ENCODE results near the gene CATSPERB.
"Not testable (repeated sequence)": the region's sequence is repeated elsewhere in the genome, so short reads cannot be mapped to it uniquely, and the experiment has no call there.

The CATSPERB gene

DNA sequence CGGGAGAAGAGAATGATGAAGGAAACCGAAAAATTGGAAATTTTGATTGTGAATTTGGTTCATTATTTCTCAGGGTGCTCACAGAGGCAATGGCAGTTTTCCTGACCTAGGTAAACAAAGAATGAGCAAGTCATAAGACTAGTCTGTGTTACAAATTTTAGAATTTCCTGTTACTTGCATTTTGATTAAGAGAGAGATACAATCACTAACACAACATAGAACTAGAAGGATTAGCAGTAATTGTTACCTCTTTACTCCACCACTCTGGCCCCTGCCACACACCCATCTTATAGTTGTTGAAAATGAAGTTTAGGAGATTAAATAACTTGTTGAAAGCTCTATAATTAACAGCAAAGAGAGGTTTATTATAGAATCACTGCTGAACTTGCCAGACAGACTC lies 62.0 kb downstream of the CATSPERB start:
- no peaks in the 10 kb centered on the region for H3K4me1 Mint-ChIP-seq (ENCODE audit: low read depth)
- no peak overlapping the region for H3K27ac Mint-ChIP-seq
- no peaks in the 10 kb centered on the region for H3K27me3 Mint-ChIP-seq
- no peaks in the 10 kb centered on the region for H3K9me3 Mint-ChIP-seq
- H3K36me3 Mint-ChIP-seq (ENCODE audit: low read depth): no peaks in the 10 kb centered on the region
- no peak overlapping the region for H3K4me3 Mint-ChIP-seq

DNA sequence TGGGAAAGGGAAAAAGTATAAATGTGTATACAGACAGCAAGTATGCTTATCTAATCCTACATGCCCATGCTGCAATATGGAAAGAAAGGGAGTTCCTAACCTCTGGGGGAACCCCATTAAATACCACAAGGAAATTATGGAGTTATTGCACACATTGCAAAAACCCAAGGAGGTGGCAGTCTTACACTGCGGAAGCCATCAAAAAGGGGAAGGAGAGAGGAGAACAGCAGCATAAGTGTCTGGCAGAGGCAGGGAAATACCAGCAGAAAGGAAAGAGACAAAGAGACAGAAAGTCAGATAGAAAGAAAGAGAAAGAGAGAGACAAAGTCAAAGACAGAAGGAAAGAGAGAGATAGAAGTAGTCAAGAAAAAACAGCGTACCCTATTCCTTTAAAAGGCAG lies 64.8 kb downstream of the CATSPERB start:
- H3K9me3 Mint-ChIP-seq; H3K27me3 Mint-ChIP-seq; H3K4me1 Mint-ChIP-seq (ENCODE audit: low read depth); H3K27ac Mint-ChIP-seq; H3K36me3 Mint-ChIP-seq (ENCODE audit: low read depth); H3K4me3 Mint-ChIP-seq: not testable (repeated sequence)

DNA sequence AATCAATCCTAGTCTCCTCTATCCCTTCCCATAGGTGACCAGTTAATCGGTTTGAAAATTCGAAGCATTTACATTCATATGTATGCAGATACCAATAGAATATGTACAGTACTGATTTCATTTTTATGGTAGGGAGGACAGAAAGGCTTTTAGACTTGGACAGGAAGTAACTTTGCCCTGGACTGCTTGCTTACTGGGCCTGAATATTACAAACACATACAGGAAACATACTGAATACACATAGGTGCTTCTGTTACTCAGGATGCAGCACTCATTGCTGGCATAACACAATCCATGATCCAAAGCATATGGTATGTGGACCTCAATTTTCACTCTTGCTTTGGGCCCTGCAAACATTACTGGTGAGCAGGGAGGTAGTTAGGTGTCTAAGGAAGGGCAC lies 71.1 kb downstream of the CATSPERB start:
- Mint-ChIP-seq H3K27me3 (no peaks in the 10 kb centered on the region), H3K9me3 (no peaks in the 10 kb centered on the region), H3K4me3 (no peak overlapping the region), H3K27ac (no peak overlapping the region), H3K36me3 (ENCODE audit: low read depth) (no peaks in the 10 kb centered on the region), H3K4me1 (ENCODE audit: low read depth) (no peaks in the 10 kb centered on the region)

DNA sequence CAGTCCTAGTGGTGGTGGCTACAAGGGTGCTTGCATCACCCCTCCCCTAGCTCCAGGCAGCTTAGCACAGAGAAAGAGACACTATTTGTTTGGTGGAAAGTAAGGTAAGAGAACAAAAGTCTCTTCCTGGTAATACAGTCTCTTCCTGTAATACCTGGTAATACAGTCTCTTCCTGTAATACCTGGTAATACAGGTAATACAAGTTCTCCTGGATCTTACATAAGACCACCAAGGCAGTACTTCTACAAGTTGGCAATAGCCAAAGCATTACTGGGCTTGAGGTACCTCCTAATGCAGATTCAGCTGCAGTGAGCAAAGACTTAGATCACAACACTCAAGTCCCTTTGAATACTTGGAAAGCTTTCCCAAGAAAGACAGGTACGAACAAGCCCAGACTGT lies 77.0 kb downstream of the CATSPERB start:
- Mint-ChIP-seq H3K4me1 (ENCODE audit: low read depth) (no peaks in the 10 kb centered on the region), H3K27me3 (no peaks in the 10 kb centered on the region), H3K9me3 (no peaks in the 10 kb centered on the region), H3K4me3 (no peak overlapping the region), H3K27ac (no peak overlapping the region), H3K36me3 (ENCODE audit: low read depth) (no peaks in the 10 kb centered on the region)

DNA sequence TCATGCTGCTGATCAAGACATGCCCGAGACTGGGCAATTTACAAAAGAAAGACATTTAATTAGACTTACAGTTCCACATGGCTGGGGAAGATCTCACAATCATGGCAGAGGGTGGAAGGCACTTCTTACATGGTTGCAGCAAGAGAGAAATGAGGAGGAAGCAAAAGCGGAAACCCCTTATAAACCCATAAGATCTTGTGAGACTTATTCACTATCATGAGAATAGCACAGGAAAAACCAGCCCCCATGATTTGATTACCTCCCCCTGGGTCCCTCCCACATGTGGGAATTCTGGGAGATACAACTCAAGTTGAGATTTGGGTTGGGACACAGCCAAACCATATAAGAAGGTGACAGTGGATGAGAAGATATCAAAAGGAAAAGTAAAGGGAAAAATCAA lies 78.4 kb downstream of the CATSPERB start:
- Mint-ChIP-seq H3K9me3 (no peaks in the 10 kb centered on the region), H3K36me3 (ENCODE audit: low read depth) (no peaks in the 10 kb centered on the region), H3K27me3 (no peaks in the 10 kb centered on the region), H3K4me1 (ENCODE audit: low read depth) (no peaks in the 10 kb centered on the region), H3K27ac (no peak overlapping the region), H3K4me3 (no peak overlapping the region)

DNA sequence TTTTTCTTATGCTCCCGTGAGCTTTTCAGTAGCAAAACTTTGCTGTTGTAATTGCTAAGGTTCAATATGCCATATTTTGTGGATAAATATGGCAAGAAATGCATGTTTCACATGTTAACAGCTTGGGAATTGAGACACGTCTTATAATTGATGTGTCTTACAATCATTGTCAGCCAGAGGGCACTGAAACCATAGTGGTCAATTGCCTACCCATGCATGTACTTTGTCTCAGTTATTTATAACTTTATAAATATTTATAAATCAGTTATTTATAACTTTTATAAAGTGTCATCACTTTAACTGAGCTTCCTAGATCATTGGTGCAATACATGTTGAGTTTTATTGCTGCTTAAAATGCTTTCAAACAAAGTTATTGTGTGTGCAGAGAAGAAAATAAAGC lies 82.0 kb downstream of the CATSPERB start:
- no peaks in the 10 kb centered on the region for H3K4me1 Mint-ChIP-seq (ENCODE audit: low read depth)
- H3K27me3 Mint-ChIP-seq: peaks cover 4% of the 10 kb centered on the region
- H3K27ac Mint-ChIP-seq: no peak overlapping the region
- H3K36me3 Mint-ChIP-seq (ENCODE audit: low read depth): peaks cover 4% of the 10 kb centered on the region
- H3K4me3 Mint-ChIP-seq: no peak overlapping the region
- peaks cover 4% of the 10 kb centered on the region for H3K9me3 Mint-ChIP-seq

DNA sequence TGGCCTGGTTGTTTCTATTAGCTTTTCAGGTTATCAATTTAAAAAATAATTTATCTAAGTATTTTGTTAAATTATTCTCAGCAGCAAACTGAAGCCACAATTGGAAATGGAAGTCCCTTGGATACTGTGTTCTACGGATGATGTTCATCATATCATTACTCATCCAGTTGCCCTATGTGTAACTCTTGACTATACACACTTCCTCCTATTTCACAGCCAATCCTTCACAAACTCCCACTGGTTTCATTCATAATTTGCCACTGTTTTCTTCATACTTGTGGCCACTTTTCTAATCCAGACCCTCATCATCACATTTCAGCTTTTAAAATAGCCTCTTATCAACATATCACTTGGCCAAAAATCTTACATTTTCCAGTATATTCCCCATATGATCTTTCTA lies 84.0 kb downstream of the CATSPERB start:
- Mint-ChIP-seq H3K9me3 (peaks cover 4% of the 10 kb centered on the region), H3K4me3 (no peak overlapping the region), H3K27ac (no peak overlapping the region), H3K27me3 (peaks cover 4% of the 10 kb centered on the region), H3K4me1 (ENCODE audit: low read depth) (no peaks in the 10 kb centered on the region), H3K36me3 (ENCODE audit: low read depth) (peaks cover 4% of the 10 kb centered on the region)

DNA sequence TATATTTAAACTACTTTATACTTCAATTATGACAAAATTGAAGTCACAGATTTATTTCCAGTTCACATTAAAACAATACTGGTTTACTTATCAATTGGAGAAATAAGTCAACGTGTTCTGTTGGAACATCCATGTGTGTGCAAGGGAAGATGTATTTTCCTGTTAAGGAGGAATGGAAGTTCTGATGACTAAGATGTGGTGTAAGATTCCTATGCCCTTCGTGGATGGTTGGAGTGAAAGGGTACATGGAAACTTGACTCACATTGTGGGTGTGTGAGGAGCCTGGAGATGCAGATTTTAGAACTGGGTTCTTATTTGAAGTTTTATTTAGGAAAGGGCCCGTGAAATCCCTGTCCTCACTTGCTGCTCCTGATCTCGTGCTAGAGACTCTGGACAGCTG lies 95.3 kb downstream of the CATSPERB start:
- Mint-ChIP-seq H3K9me3 (no peaks in the 10 kb centered on the region), H3K27me3 (no peaks in the 10 kb centered on the region), H3K4me3 (no peak overlapping the region), H3K27ac (no peak overlapping the region), H3K4me1 (ENCODE audit: low read depth) (no peaks in the 10 kb centered on the region), H3K36me3 (ENCODE audit: low read depth) (no peaks in the 10 kb centered on the region)

DNA sequence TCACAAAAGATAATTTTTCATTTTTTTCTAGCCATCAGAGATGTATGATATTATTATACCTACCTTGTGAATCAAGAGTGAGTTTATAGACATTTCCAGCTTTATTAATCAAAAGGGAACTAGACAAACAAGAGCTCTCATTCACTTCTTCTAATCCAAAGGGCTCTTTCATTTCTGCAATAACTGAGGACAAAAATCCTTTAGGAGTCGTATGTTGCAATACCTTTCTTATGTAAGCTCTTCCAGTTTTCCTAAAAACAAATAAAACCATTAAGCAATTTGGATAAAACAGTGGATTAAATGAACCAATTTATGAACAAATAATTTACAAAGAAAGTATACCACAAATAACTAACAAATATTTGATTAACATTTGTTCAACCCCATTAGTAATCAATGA lies 107.1 kb downstream of the CATSPERB start:
- no peaks in the 10 kb centered on the region for H3K4me1 Mint-ChIP-seq (ENCODE audit: low read depth)
- H3K36me3 Mint-ChIP-seq (ENCODE audit: low read depth): no peaks in the 10 kb centered on the region
- no peaks in the 10 kb centered on the region for H3K9me3 Mint-ChIP-seq
- peaks cover 8% of the 10 kb centered on the region for H3K27me3 Mint-ChIP-seq
- H3K4me3 Mint-ChIP-seq: no peak overlapping the region
- H3K27ac Mint-ChIP-seq: no peak overlapping the region

DNA sequence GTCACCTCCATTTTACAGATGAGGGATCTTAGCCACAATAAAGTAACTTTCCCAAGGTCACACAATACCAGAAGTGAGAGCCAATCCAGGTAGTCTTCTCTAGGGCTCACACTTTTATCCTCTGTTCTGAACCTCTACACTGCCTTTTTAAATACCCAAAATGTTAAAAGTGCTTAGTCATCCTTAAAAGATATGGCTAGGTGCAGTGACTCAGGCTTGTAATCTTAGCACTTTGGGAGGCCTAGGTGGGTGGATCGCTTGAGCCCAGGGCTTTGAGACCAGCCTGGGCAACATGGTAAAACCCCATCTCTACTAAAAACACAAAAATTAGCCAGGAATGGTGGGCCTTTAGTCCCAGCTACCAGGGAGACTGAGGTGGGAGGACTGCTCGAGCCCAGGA lies 117.7 kb downstream of the CATSPERB start:
- Mint-ChIP-seq H3K4me3 (no peak overlapping the region), H3K9me3 (no peaks in the 10 kb centered on the region), H3K27ac (no peak overlapping the region), H3K36me3 (ENCODE audit: low read depth) (no peaks in the 10 kb centered on the region), H3K27me3 (no peaks in the 10 kb centered on the region), H3K4me1 (ENCODE audit: low read depth) (peaks cover 3% of the 10 kb centered on the region)

DNA sequence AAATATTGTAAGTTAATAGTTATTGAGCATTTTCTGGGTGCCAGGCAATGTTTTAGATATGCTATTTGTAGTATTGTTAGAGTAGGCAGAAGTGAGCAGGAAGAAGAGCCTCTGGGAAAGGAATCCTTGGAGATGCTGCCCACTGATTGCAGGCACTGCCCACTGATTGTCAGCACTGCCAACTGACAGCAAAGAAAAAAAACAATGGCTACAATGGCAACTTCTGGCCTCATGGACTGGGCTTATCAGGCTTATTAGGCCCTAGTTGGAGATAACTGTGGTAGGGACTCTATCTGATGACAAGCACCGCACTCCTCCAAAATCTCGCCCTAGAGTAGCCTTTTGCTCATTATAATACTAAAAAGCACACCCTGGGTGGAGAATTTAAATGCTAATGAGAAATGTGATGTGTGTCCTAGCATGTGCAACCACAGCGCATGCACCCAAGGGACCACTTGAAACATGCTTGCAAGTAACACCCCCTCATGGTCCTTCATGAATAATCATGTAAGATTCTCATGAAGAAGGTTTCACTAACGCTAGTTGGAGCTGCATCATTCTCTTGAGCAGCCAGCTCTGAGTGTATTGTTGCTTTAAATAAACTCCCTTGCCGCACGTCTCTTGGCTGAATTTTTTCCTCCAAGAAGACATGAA lies 118.3 kb downstream of the CATSPERB start:
- no peaks in the 10 kb centered on the region for H3K36me3 Mint-ChIP-seq (ENCODE audit: low read depth)
- H3K4me3 Mint-ChIP-seq: no peak overlapping the region
- no peaks in the 10 kb centered on the region for H3K27me3 Mint-ChIP-seq
- H3K27ac Mint-ChIP-seq: no peak overlapping the region
- H3K4me1 Mint-ChIP-seq (ENCODE audit: low read depth): peaks cover 3% of the 10 kb centered on the region
- no peaks in the 10 kb centered on the region for H3K9me3 Mint-ChIP-seq

DNA sequence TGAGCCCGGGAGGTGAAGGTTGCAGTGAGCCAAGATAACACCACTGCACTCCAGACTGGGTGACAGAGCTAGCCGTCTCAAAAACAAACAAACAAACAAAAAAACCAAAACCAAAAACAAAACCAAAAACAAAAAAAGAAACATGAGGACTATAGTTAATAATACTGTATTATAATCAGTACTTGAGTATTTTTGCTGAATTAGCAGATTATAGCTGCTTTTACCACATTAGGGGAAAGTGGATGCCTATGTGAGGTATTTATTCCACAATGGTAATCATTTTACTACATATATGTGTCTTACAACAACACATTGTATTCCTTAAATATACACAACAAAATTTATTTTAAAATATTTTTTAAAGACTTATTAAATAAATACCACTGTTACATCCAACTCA lies 120.4 kb downstream of the CATSPERB start:
- H3K36me3 Mint-ChIP-seq (ENCODE audit: low read depth): no peaks in the 10 kb centered on the region
- no peaks in the 10 kb centered on the region for H3K9me3 Mint-ChIP-seq
- H3K27me3 Mint-ChIP-seq: no peaks in the 10 kb centered on the region
- H3K4me3 Mint-ChIP-seq: no peak overlapping the region
- H3K27ac Mint-ChIP-seq: no peak overlapping the region
- peaks cover 3% of the 10 kb centered on the region for H3K4me1 Mint-ChIP-seq (ENCODE audit: low read depth)

DNA sequence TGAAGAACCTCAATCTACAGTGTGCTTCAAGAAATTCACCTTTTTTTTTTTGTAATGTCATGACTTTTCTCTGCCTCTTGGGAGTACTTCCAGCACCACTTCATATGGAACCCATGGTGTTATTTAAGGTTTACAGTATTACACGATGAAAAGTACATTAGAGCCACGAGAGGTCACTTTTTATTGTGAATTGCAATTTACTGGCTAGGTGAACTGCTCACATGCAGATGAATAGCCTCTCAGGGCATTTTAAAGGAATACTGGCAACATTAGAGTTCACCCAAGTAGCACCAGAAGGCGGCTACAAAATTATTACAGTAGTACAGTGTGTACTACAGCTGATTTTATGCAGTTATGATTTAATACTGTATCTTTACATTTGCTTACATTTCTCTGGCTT lies 122.7 kb downstream of the CATSPERB start:
- Mint-ChIP-seq H3K27ac (no peak overlapping the region), H3K4me1 (ENCODE audit: low read depth) (peaks cover 3% of the 10 kb centered on the region), H3K36me3 (ENCODE audit: low read depth) (no peaks in the 10 kb centered on the region), H3K27me3 (no peaks in the 10 kb centered on the region), H3K9me3 (no peaks in the 10 kb centered on the region), H3K4me3 (no peak overlapping the region)

DNA sequence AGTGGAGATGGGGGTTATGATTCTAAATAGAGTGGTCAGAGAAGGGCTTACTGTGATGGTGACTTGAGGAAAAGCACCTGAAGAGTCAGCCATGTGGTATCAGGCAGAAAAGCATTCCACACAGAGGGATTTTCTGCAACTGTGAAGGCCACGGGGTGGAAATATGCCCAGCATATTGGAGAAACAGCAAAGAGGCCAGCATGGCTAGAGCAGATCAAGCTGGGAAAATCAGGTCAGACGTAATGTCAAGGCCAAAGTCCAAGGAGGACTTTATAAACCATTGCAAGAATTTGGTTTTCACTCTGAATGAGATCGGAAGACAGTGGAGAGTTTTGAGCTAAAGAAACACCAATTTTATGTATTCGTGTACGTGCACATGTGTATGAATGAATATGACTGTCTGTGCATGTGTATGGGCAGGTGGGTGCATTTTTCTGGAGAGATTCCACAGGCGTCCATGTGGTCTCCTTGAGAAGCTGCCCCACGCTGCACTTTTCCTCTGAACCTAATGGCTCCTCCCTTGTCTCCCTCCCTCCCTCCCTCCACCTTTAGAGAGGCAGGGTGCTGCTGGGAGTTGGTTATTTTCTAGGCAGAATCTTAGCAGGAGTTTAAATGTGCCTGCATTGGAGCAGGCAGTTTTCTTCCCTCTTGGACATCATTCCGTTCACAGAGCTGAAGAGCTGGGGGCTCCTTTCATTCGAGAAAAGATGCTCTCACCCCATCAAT lies 124.4 kb downstream of the CATSPERB start:
- H3K4me3 Mint-ChIP-seq: no peak overlapping the region
- no peaks in the 10 kb centered on the region for H3K9me3 Mint-ChIP-seq
- no peaks in the 10 kb centered on the region for H3K36me3 Mint-ChIP-seq (ENCODE audit: low read depth)
- no peak overlapping the region for H3K27ac Mint-ChIP-seq
- H3K4me1 Mint-ChIP-seq (ENCODE audit: low read depth): no peaks in the 10 kb centered on the region
- no peaks in the 10 kb centered on the region for H3K27me3 Mint-ChIP-seq

DNA sequence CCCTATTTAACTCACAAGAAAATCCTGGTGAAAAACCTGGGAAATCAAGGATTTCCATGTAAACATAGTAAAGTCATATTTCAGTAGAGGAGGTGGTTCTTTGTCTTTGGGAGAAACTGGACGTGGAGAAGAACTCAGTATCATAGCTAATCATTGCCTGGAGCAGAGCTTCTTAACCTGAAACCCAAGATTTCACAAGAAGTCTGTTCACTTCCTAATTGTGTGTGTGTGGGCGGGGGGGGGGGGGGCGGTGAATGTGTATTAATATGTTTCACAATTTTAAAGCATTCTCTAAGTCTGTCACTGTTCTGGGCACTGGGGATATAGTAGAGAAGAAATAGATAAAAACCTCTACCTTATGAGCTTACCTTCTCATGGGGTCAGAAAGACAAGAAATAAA lies 125.0 kb downstream of the CATSPERB start:
- Mint-ChIP-seq H3K4me1 (ENCODE audit: low read depth) (no peaks in the 10 kb centered on the region), H3K27ac (no peak overlapping the region), H3K27me3 (no peaks in the 10 kb centered on the region), H3K9me3 (no peaks in the 10 kb centered on the region), H3K4me3 (no peak overlapping the region), H3K36me3 (ENCODE audit: low read depth) (no peaks in the 10 kb centered on the region)

DNA sequence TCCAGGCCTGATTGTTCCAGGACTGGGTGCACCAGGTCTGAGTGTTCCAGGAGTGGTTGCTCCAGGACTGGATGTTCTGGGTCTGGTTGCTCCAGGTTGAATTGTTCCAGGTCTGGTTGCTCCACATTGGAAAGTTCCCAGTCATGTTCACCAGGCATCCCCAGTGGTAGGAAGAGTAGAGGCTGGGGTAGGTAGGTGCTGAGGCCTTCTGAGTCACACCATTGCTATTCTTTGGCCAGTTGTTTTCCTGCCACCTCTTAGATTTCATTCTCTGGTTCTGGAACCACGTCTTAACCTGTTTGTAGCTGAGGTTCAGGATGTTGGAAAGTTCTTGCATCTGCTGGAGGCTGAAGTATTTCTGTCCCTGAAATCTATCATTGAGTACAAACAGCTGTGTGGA lies 127.3 kb downstream of the CATSPERB start:
- H3K36me3 Mint-ChIP-seq (ENCODE audit: low read depth); H3K4me3 Mint-ChIP-seq; H3K27me3 Mint-ChIP-seq; H3K9me3 Mint-ChIP-seq; H3K4me1 Mint-ChIP-seq (ENCODE audit: low read depth); H3K27ac Mint-ChIP-seq: not testable (repeated sequence)
